DND-41 (cell line): ENCODE data around the gene CARMIL1.

Source experiments
- EZH2 ChIP-seq: IDR thresholded peaks from 3 replicates; pipeline ENCODE4 v1.6.1; 2012; ENCODE audit warnings: borderline replicate concordance, low read depth, mild to moderate bottlenecking, moderate library complexity, low read length, inconsistent platforms; ENCODE audit not compliant: severe bottlenecking
- TF ChIP-seq, protein P1 (sequence below): IDR thresholded peaks from 2 replicates; pipeline ENCODE4 v1.5.1; 2012; ENCODE audit warnings: borderline replicate concordance, low read length, moderate library complexity, mild to moderate bottlenecking; ENCODE audit not compliant: poor library complexity, severe bottlenecking; ENCODE audit errors: extremely low read depth

DNA sequence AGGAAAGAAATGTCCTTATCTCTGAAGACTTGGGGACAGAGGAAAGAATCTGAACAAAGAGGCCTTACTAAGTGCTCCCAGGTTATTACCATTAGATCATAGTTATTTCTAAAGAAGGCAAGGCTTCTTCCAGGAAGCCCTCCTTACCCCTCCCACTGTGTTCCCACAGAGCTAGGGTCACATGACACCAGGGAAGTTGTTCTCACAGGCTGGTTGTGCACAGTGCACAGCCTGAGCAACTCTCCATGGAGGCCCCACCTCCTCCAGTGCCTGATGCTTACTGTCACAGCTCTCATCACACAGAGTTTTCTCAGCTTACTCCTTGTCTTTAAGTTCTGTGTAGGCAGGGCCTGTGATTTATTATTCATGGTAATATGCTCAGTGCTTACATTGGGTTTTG is 303.9 kb downstream of the CARMIL1 start:
- TF ChIP-seq, protein P1, sequence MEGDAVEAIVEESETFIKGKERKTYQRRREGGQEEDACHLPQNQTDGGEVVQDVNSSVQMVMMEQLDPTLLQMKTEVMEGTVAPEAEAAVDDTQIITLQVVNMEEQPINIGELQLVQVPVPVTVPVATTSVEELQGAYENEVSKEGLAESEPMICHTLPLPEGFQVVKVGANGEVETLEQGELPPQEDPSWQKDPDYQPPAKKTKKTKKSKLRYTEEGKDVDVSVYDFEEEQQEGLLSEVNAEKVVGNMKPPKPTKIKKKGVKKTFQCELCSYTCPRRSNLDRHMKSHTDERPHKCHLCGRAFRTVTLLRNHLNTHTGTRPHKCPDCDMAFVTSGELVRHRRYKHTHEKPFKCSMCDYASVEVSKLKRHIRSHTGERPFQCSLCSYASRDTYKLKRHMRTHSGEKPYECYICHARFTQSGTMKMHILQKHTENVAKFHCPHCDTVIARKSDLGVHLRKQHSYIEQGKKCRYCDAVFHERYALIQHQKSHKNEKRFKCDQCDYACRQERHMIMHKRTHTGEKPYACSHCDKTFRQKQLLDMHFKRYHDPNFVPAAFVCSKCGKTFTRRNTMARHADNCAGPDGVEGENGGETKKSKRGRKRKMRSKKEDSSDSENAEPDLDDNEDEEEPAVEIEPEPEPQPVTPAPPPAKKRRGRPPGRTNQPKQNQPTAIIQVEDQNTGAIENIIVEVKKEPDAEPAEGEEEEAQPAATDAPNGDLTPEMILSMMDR: no peak
- TF ChIP-seq EZH2: no peak
